Psoas muscle (tissue), 8 donors: ENCODE results near the gene PSG3. TPM values are rescaled to one million over a fixed set of nuclear protein-coding genes. Genes with fewer than 3 reads are reported as not detected.
"Not testable (repeated sequence)": the region's sequence is repeated elsewhere in the genome, so short reads cannot be mapped to it uniquely, and the experiment has no call there.

Experiments
- ATAC-seq, 4 donors: fragments of 200-7000 bp; cut with Tn5 transposase; one replicate each; pipeline ENCODE4 v1.9.1; 2020; ENCODE audit warnings: moderate library complexity in 3 of 4, mild to moderate bottlenecking in 2 of 4
- DNase-seq, 2 donors: peaks; one replicate each; pipeline ENCODE4 v3.0.0-alpha.2; 2020
- H3K27ac ChIP-seq: fragments of 200-600 bp; one replicate; pipeline ENCODE4 v1.8.0; 2022
- H3K27me3 ChIP-seq, 3 donors: fragments of 200-600 bp in 1 of 3; one replicate each; pipeline versions ENCODE4 v1.6.1 to v1.8.0; 2013 to 2022; ENCODE audit warnings: low read length in 2 of 3, mild to moderate bottlenecking in 2 of 3, moderate library complexity in 1 of 3; ENCODE audit not compliant: insufficient read depth in 3 of 3
- H3K36me3 ChIP-seq, 2 donors: fragments of 200-600 bp in 1 of 2; one replicate each; pipeline versions ENCODE4 v1.6.1 to v1.8.0; 2013 to 2022; ENCODE audit warnings: low read depth in 1 of 2, mild to moderate bottlenecking in 1 of 2, moderate library complexity in 1 of 2; ENCODE audit not compliant: insufficient read depth in 1 of 2
- H3K4me1 ChIP-seq: fragments of 200-600 bp; one replicate; pipeline ENCODE4 v1.8.0; 2022
- H3K4me3 ChIP-seq: fragments of 200-600 bp; one replicate; pipeline ENCODE4 v1.8.0; 2022; ENCODE audit warnings: mild to moderate bottlenecking
- H3K9me3 ChIP-seq: fragments of 200-600 bp; one replicate; pipeline ENCODE4 v1.8.0; 2022
- WGBS, 3 donors: extraction: QIAGEN DNeasy Blood & Tissue Kit; methylation state at CpG; one replicate each; pipeline versions ENCODE4 v1.1.6 to v1.1.7; 2013; 5-methylcytosine and 5-hydroxymethylcytosine counted together
- intact Hi-C, 2 donors: fragments of 100-400 bp; cut with DNase I; formaldehyde crosslinking; loops; one replicate each; pipeline versions ENCODE4 v1.11.0 to v1.14.2; 2022
- long read RNA-seq, 2 donors: library from polyadenylated mRNA; unstranded; transcript quantifications; one replicate each; pipeline ENCODE4 v2.0.0, GENCODE V29; 2021
- polyA plus RNA-seq, 3 donors: library from polyadenylated mRNA; stranded (reverse); fragments of 200-250 nt; gene quantifications; one replicate each; pipeline ENCODE4 v1.2.3, GENCODE V29; 2013
- total RNA-seq, 4 donors: library from RNA; stranded (reverse); fragmentation: NEBNext Ultra II Directional in 2 of 4; extraction: Animal tissue kit (Norgen Biotek cat#: 25700) in 2 of 4; gene quantifications; one replicate each; pipeline versions ENCODE4 v1.2.1 to v1.2.4, GENCODE V29; 2021 to 2023
- TF ChIP-seq, protein P1 (sequence below): fragments of 200-600 bp; IDR thresholded peaks from one replicate; pipeline ENCODE4 v1.8.0; 2022; ENCODE audit warnings: antibody characterized with exemption
- donor health status: healthy with polysubstance abuse.
- donor health status: DM: no; HTN: no; CAD: no; lungs with moderate emphysema.
- donor health status: Bipolar disorder and iron deficiency.
- donor health status: healthy.
- donor health status: DM: yes; HTN: yes; CAD: no.
- donor health status: DM: no; HTN: no; CAD: no.
- donor health status: DM: no; HTN: no; CAD: no.
- donor health status: DM: yes; HTN: yes; CAD: no.

Gene PSG3
- total RNA-seq = not detected
- not detected for polyA plus RNA-seq
- long read RNA-seq, donor 1 = 0 reads
- long read RNA-seq, donor 2 = 0 reads

DNA sequence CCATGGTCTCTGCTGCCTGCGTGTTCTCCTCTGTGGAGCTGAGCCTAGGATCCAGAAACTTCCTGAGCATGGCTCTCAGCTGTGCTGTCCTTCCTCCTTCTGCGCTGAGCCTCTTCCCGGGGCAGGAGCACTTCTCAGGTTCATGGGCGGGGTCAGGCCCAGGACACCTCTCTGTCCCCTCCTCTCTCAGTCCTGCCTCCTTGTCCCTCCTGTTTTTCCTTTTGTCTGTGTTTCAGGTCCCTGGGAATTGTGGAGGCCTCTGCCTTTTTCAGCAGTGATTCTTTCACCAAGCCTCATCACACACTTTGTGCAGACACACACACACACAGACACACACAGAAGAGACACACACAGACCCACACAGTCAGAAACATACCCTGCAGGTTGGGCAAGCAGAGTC lies at the start of gene PSG3:
Gene PSG3, minus strand, starts transcription at position 101 of the 400 bp plus-strand sequence. Its CDS starts 97 bp downstream, at position 4.
- H3K27me3 ChIP-seq, DNase-seq, ATAC-seq, H3K27ac ChIP-seq, H3K4me1 ChIP-seq, H3K36me3 ChIP-seq, H3K4me3 ChIP-seq, H3K9me3 ChIP-seq, intact Hi-C loops: not testable (repeated sequence)
- 44 to 61% (median 54%) methylated on average over 3 to 4 of the region's 4 CpGs for WGBS, 3 donors

DNA sequence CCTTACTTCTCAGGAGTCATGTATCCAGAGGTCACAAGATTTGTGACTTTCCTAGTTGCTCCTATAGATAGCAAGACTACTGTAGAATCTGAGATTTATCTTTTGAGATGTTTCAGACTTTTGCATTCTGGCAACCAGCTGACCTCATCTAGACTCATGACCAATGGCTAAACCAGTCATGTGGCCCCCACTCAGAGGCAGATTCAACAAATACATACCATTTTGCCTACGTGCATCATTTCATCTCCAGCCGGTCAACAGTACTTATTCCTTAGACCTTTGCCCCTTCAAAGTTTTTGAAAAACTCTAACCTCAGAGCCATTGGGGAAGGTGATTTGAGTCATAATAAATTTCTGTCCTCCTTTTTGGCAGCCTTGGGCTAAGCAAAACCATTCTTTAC lies 48.5 kb upstream of the PSG3 start:
- DNase-seq, H3K27me3 ChIP-seq, ATAC-seq, H3K27ac ChIP-seq, H3K4me1 ChIP-seq, H3K4me3 ChIP-seq, intact Hi-C loops, H3K9me3 ChIP-seq, H3K36me3 ChIP-seq: not testable (repeated sequence)
- WGBS, 3 donors = 83 to 84% (median 84%) methylated on average over 2 of the region's 2 CpGs

DNA sequence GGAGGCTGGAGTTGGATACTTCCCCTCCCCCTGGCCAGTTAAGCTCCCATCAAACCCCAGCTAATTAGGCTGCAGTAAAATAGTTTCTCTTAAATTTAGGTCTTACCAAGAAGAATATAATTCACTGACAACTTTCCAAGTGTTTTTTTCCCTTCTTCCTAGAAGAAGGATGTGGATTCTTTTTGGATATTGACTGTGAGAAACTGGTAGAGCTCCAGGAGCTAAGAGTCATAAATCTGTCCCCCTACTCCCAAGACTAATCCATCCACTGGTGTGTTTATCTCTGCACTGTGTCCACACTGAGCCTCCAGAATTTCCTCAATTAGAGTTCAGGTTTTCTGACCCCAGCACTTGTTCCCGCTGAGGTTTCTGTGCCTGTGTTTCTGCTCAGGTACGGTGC lies 47.5 kb upstream of the PSG3 start:
- H3K9me3 ChIP-seq, DNase-seq, H3K4me3 ChIP-seq, H3K36me3 ChIP-seq, H3K27me3 ChIP-seq, H3K4me1 ChIP-seq, ATAC-seq, H3K27ac ChIP-seq, intact Hi-C loops: not testable (repeated sequence)
- 45 to 71% (median 50%) methylated on average over 2 of the region's 2 CpGs for WGBS, 3 donors

DNA sequence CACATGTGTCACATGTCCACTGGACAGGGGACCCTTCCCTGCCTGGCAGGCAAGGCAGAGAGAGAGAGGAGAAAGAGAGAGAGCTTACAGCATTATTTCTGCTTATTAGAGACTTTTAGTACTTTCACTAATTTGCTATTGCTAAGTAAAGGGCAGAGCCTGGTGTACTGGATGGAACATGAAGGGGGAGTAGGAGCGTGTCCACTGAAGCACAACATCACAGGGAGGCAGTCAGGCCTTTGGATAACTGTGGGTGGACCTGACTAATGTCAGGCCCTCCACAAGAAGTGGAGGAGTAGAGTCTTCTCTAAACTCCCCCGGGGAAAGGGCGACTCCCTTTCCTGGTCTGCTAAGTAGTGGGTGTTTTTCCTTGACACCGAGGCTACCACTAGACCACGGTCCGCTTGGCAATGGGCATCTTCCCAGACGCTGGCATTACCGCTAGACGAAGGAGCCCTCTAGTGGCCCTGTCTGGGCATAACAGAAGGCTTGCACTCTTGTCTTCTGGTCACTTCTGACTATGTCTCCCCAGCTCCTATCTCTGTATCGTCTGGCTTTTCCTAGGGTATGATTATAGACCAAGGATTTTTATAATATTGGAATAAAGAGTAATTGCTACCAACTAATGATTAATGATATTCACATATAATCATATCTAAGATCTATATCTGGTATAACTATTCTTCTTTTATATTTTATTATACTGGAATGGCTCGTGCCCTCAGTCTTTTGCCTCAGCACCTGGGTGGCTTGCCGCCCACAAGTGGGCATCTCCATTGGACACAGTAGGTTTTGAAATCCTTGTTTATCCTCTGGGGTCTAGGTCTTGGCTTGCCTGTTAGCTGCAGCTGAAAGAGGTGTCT lies 36.7 kb upstream of the PSG3 start:
- 30 to 39% (median 32%) methylated on average over 12 of the region's 12 CpGs for WGBS, 3 donors
- intact Hi-C loops = loop anchor here in 1 of 2 donors (5.0 kb wide), 1 partner anchor 325 kb away; no protein-coding TSS in a partner anchor
- H3K27ac ChIP-seq = not testable (repeated sequence)

DNA sequence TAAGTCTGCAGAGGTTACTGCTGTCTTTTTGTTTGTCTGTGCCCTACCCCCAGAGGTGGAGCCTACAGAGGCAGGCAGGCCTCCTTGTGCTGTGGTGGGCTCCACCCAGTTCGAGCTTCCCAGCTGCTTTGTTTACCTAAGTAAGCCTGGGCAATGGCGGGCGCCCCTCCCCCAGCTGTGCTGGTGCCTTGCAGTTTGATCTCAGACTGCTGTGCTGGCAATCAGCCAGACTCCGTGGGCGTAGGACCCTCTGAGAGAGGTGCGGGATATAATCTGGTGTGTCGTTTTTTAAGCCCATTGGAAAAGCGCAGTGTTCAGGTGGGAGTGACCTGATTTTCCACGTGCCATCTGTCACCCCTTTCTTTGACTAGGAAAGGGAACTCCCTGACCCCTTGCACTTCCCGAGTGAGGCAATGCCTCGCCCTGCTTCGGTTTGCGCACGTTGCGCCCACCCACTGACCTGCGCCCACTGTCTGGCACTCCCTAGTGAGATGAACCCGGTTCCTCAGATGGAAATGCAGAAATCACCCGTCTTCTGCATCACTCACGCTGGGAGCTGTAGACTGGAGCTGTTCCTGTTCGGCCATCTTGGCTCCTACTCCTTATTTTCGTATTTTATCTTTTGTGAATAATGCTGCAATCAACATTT lies 34.4 kb upstream of the PSG3 start:
- DNase-seq, H3K4me1 ChIP-seq, ATAC-seq, H3K36me3 ChIP-seq, H3K27me3 ChIP-seq, H3K9me3 ChIP-seq, H3K4me3 ChIP-seq, H3K27ac ChIP-seq: not testable (repeated sequence)
- intact Hi-C loops = loop anchor here in 1 of 2 donors (5.0 kb wide), 1 partner anchor 322 kb away; no protein-coding TSS in a partner anchor
- WGBS, 3 donors = 56 to 63% (median 59%) methylated on average over 21 of the region's 21 CpGs

More for the DNA sequence above, 36.7 kb upstream of the PSG3 start:
- ATAC-seq, H3K27me3 ChIP-seq, H3K9me3 ChIP-seq, H3K36me3 ChIP-seq, H3K4me3 ChIP-seq, H3K4me1 ChIP-seq: not testable (repeated sequence)
- DNase-seq = peak; percentile 47 to 65
- TF ChIP-seq, protein P1, sequence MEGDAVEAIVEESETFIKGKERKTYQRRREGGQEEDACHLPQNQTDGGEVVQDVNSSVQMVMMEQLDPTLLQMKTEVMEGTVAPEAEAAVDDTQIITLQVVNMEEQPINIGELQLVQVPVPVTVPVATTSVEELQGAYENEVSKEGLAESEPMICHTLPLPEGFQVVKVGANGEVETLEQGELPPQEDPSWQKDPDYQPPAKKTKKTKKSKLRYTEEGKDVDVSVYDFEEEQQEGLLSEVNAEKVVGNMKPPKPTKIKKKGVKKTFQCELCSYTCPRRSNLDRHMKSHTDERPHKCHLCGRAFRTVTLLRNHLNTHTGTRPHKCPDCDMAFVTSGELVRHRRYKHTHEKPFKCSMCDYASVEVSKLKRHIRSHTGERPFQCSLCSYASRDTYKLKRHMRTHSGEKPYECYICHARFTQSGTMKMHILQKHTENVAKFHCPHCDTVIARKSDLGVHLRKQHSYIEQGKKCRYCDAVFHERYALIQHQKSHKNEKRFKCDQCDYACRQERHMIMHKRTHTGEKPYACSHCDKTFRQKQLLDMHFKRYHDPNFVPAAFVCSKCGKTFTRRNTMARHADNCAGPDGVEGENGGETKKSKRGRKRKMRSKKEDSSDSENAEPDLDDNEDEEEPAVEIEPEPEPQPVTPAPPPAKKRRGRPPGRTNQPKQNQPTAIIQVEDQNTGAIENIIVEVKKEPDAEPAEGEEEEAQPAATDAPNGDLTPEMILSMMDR = peak; percentile 51

DNA sequence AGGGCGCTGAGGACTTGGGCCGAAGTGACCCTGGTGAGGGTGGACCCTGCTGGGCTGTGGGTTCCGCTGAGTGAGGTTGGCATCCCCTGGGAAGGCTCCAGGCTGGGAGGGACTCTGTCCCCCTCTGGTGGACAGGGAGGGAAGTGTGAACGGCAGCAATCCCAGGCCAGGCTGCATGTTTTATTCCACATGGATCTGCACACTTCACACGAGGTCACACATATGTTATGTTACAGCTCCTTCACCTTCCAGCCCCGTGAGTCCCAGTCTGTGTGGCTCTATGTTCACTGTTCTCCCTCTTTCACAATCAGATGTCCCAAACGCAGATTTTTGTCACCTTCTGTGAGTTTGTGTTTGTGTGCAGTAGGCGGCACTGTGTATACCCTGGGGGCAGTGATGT lies 27.0 kb upstream of the PSG3 start:
- H3K4me3 ChIP-seq, H3K27ac ChIP-seq, H3K36me3 ChIP-seq, H3K27me3 ChIP-seq, H3K4me1 ChIP-seq, ATAC-seq, intact Hi-C loops, DNase-seq, H3K9me3 ChIP-seq: not testable (repeated sequence)
- 46 to 93% (median 63%) methylated on average over 4 to 8 of the region's 8 CpGs for WGBS, 3 donors

DNA sequence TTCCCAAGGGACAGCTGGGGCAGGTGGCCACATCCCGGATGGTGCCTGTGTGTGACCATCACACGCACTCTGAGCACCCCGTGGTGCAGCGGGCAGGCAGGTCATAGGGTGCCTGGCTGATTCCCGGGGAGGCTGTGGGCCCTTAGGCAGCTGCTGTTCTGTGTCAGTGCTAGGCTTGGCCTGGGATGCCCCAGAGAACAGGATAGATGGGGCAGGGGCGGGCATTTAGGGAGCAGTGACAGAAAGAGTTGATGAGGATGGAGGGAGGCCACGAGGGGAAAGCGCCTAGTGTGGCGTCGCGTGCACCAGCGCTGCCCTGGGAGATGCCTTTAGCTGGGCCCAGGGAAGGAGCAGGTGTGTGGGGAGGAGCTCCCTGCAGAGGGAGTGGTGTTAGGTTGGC lies 26.6 kb upstream of the PSG3 start:
- H3K27me3 ChIP-seq, H3K27ac ChIP-seq, H3K9me3 ChIP-seq, H3K36me3 ChIP-seq, ATAC-seq, H3K4me1 ChIP-seq, DNase-seq, intact Hi-C loops, H3K4me3 ChIP-seq: not testable (repeated sequence)
- 82 to 86% (median 86%) methylated on average over 9 to 12 of the region's 12 CpGs for WGBS, 3 donors
